Measurements from ENCODE around the gene MRPL32.

The MRPL32 gene

DNA sequence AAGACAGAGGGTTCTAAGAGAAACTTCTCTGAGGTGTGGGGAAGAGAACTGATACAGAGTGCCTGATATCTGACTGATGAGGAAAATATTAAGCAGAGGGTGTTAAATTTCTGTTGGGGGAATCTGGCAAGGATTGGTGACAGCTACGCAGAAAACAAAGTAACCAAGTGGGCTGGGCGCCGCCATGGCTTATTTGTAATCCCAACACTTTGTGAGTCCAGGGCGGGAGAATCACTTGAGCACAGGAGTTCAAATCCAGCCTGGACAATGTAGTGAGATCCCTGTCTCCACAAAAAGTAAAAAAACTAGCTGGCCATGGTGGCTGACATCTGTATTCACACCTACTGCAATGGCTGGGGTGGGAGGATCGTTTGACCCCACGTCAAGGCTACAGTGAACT, 18.2 kb upstream of the MRPL32 start:
- Mint-ChIP-seq H3K9me3 (no peaks in the 10 kb centered on the region), H3K4me3 (peak overlapping the region; percentile 19), H3K27me3 (no peaks in the 10 kb centered on the region), H3K27ac (peak overlapping the region; percentile 83), H3K36me3 (ENCODE audit: low read depth) (peaks cover 56% of the 10 kb centered on the region), H3K4me1 (peaks cover 65% of the 10 kb centered on the region)
- DNase-seq (no peak), ATAC-seq (no peak)

DNA sequence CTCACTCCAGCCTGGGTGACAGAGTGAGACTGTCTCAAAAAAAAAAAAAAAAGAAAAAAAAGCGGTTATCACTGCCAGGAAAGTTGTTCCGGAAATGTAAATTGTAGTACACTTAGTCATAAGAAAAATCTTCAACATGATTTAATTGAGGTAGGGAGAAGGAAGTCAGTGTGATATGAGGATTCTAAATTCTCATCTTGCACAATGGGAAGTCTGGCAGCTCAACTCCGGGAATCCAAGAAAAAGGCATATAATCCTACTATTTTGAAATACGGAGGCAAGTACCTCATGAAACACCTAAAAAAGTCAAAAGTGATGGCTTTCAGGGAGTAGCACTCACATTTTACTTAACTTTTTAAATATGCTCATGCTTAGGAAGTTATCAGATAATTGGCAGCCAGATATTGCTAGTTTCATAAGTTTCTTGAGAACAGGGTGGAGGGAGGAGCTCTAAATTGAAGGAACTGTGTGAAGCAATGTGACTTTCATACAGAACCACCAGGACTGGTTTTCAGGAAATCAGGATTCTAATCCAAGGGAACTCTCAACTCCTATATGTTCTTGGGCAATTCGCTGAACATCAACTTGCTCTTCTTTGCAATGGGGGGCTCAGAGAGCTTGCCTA, 17.6 kb upstream of the MRPL32 start:
- Mint-ChIP-seq H3K27me3 (no peaks in the 10 kb centered on the region), H3K4me1 (peaks cover 61% of the 10 kb centered on the region), H3K4me3 (peak overlapping the region; percentile 3), H3K36me3 (ENCODE audit: low read depth) (peaks cover 60% of the 10 kb centered on the region), H3K9me3 (no peaks in the 10 kb centered on the region), H3K27ac (peak overlapping the region; percentile 83)
- no peak for DNase-seq
- ATAC-seq = no peak

DNA sequence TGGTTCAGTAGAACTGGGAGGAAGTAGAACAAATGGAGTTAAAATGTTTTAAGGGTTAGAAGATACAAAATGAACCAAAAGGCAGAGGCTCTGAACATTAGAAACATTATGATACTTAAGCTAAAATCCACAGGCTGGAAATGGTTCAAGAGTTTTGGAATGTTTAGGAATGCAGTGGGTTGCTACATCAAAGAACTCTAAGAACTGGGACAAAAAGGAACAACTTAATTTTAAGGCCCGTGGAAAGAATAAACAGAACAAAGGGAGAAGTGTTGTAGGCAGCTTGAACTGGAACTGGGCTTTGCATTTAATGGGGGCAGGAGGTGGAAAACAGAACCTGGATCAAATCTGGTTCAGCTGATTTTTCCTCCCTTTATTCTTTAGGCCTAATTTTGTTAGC, 16.8 kb upstream of the MRPL32 start:
- H3K27ac Mint-ChIP-seq = peak overlapping the region; percentile 11

DNA sequence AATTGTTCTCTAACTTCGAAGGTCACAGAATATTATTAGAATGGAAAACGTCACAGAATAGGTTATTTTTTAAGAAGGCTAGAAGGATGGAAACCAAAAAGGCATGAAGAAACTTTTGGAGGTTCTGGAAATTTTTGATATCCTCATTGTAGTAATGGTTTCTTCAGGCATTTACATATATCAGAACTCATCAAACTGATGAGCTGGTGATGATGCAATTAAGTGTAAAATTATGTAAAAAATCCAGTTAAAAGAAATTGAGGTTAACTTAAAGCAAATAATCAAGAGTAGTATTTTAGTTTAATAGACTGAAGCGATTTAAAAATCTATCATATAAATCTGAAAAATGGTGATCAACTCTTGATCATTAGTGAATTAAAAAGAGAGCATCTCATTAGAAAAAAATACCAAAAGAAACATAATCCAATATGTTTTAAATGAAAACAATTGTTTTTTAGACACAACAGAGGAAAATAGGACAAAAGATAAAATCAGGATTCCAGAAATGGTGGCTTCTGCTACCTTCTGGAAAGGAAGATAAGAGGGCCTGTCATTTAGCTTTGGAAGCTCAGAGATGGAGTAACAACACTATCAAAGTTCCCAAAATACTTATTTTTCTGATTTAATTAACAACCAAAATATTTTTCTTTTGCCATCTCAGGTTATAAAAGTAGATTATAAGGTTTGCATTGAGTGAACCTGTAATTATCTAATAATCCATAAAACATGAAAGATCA, 10.0 kb upstream of the MRPL32 start:
- H3K4me1 Mint-ChIP-seq = peaks cover 28% of the 10 kb centered on the region
- H3K27me3 Mint-ChIP-seq = no peaks in the 10 kb centered on the region
- DNase-seq = no peak
- H3K4me3 Mint-ChIP-seq = no peak overlapping the region
- peaks cover 80% of the 10 kb centered on the region for H3K36me3 Mint-ChIP-seq (ENCODE audit: low read depth)
- no peak for ATAC-seq
- H3K9me3 Mint-ChIP-seq = no peaks in the 10 kb centered on the region
- H3K27ac Mint-ChIP-seq = no peak overlapping the region

More for the DNA sequence above, 16.8 kb upstream of the MRPL32 start:
- Mint-ChIP-seq H3K27me3 (no peaks in the 10 kb centered on the region), H3K4me1 (peaks cover 54% of the 10 kb centered on the region), H3K9me3 (no peaks in the 10 kb centered on the region), H3K4me3 (no peak overlapping the region), H3K36me3 (ENCODE audit: low read depth) (peaks cover 60% of the 10 kb centered on the region)
- no peak for ATAC-seq
- no peak for DNase-seq

DNA sequence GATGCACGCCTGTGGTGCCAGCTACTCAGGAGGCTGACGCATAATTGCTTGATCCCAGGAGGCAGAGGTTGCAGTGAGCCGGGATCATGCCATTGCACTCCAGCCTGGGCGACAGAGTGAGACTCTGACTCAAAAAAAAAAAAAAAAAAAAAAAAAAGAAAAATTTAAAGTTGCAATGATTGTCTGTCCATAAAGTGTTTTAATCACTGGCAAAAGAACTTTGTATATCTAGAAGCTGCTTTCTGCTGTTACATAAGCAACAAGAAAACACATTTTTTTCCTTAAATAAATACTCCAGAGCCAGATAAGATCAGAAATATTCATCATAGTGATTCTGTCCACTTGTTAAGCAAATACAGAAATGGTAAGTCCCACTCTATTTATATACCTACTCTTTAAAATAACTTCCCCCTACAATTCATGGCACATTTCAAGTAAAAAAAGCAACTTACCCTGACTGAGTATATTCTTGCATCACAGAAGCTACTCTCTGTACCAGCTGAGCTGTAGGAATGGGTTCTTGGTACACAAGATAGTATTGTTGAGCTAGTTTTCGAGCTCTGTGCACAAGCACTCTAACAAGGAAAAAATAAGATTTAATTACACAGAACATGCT, 7.8 kb upstream of the MRPL32 start:
- ATAC-seq = no peak
- no peaks in the 10 kb centered on the region for H3K9me3 Mint-ChIP-seq
- peaks cover 50% of the 10 kb centered on the region for H3K4me1 Mint-ChIP-seq
- peaks cover 84% of the 10 kb centered on the region for H3K36me3 Mint-ChIP-seq (ENCODE audit: low read depth)
- H3K27me3 Mint-ChIP-seq = no peaks in the 10 kb centered on the region
- no peak overlapping the region for H3K4me3 Mint-ChIP-seq
- DNase-seq = no peak
- peak overlapping the region; percentile 19 for H3K27ac Mint-ChIP-seq

DNA sequence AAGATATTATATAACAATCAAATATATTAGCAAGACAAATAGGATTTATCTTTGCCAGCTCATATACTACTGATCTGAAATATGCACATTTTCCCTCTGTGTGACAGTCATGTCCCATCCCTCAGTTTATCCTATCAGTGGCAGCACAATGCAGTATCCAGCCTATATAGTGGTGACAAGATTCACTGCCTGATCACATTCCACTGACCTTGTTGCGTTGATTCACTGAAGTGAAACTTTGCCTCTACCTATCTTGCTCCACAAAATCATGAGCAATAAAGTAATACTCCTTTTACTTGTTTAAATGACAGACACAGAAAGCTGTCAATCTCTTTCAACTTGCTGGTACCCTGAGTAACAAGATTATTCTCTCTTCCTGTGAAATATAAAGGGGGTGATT, 6.5 kb upstream of the MRPL32 start:
- Mint-ChIP-seq H3K27ac (peak overlapping the region; percentile 10), H3K4me3 (no peak overlapping the region), H3K36me3 (ENCODE audit: low read depth) (peaks cover 83% of the 10 kb centered on the region), H3K27me3 (no peaks in the 10 kb centered on the region), H3K4me1 (peaks cover 62% of the 10 kb centered on the region), H3K9me3 (no peaks in the 10 kb centered on the region)
- no peak for ATAC-seq
- DNase-seq = no peak

DNA sequence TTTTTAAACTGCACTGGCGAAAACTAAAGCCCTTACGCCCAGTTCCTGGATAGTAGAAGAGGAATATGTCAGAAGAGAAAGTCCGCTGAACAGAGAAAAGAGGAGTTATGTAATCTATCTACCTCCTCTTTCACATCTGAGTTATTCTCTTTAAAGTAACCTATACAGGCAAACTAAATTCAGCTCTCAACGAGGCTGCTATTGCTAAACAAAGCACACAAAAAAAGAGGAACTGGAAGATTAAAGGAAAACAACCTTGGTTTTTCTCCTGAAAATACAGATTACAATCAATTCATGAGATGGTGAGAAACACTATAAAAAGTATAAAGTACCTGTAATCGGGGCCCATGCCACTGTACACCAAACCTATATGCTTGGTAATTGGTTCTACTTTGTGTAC, 6.0 kb upstream of the MRPL32 start:
- Mint-ChIP-seq H3K4me1 (peaks cover 65% of the 10 kb centered on the region), H3K9me3 (no peaks in the 10 kb centered on the region), H3K27ac (no peak overlapping the region), H3K36me3 (ENCODE audit: low read depth) (peaks cover 80% of the 10 kb centered on the region), H3K4me3 (no peak overlapping the region), H3K27me3 (no peaks in the 10 kb centered on the region)
- no peak for ATAC-seq
- DNase-seq = no peak

DNA sequence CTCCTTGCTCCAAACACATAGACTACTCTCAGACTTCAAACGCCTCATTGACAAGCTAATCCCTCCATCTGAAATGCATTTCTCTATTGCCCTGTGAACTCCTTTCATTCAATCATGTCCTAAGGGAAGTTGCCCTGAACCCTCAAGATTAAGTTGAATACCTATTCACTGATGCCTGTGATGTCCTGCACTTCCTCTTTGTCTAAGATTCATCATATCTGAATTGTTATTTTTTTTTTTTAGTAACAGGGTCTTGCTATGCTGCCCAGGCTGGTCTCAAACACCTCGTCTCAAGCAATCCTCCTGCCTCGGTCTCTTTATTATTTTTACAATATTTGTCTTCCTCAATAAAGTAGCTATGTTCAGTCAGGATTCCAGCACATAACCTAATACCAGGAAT, 3.4 kb upstream of the MRPL32 start:
- H3K36me3 Mint-ChIP-seq (ENCODE audit: low read depth) = peaks cover 73% of the 10 kb centered on the region
- peaks cover 4% of the 10 kb centered on the region for H3K27me3 Mint-ChIP-seq
- peak overlapping the region; percentile 53 for H3K27ac Mint-ChIP-seq

DNA sequence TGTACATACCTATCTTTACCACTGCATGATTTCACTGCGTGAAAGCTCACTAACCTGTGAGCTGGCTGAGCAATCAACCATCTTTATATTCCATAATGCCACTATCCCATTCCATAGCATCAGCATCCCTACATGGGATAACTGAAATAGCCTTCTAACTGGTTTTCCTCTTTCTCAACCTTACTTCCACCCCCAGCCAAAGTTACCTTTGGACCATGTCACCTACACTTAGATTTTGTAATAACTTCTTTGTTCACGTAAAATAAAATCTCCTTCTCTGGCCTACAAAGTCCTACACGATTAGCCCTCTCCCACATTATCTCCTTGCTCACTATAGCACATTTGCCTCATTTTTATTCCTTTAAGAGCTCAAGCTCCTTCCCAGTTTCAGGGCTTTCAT, 2.7 kb upstream of the MRPL32 start:
- ATAC-seq = no peak
- H3K36me3 Mint-ChIP-seq (ENCODE audit: low read depth) = peaks cover 72% of the 10 kb centered on the region
- H3K4me3 Mint-ChIP-seq = peak overlapping the region; percentile 99
- peak overlapping the region; percentile 99 for H3K27ac Mint-ChIP-seq
- no peak for DNase-seq
- H3K9me3 Mint-ChIP-seq = no peaks in the 10 kb centered on the region
- peaks cover 4% of the 10 kb centered on the region for H3K27me3 Mint-ChIP-seq
- H3K4me1 Mint-ChIP-seq = peaks cover 76% of the 10 kb centered on the region

More for the DNA sequence above, 3.4 kb upstream of the MRPL32 start:
- DNase-seq (no peak), ATAC-seq (no peak)
- Mint-ChIP-seq H3K9me3 (no peaks in the 10 kb centered on the region), H3K4me3 (peak overlapping the region; percentile 99), H3K4me1 (peaks cover 73% of the 10 kb centered on the region)

DNA sequence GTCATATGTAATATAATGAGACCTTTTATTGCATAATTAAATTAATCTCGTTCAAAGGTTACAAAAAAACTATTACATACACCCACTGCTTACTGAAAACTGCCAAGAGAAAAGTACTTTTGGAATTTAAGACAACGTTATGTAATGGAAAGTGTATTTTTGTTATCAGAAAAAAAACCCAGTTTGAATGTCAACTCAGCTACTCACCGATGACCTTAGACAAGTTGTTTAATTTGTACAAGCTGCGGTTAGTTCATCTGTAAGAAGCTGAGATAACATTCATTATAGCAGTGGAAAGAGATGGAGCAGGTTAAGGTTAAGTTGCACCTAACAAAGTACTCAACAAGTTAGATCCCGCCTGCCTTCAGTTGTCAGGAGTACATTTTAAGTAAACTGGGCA, 1.3 kb upstream of the MRPL32 start:
- no peak for DNase-seq
- Mint-ChIP-seq H3K9me3 (no peaks in the 10 kb centered on the region), H3K27me3 (peaks cover 4% of the 10 kb centered on the region), H3K4me1 (peaks cover 75% of the 10 kb centered on the region), H3K4me3 (peak overlapping the region; percentile 99), H3K36me3 (ENCODE audit: low read depth) (peaks cover 67% of the 10 kb centered on the region), H3K27ac (peak overlapping the region; percentile 99)
- peak; percentile 46 for ATAC-seq

DNA sequence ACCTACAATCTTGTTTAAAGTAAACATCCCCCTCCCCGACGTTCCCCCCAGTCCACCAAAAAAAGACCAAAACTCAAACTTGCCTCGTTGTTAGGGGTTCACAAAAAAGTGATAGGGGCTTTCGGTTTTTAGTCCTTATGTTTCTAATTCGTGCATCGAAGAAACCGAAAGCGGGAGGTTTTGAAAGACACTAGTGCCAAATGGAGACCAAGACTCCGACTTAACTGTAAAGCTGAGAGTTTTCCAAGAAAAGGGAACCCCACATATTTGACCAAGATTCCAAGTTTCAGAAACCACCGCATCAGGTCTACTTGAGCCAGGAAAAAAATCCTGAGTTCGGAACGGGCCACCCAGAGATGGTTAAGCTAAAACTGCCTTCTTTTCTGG, 736 bp upstream of the MRPL32 start:
- ATAC-seq (no peak), DNase-seq (no peak)
- Mint-ChIP-seq H3K27ac (peak overlapping the region; percentile 99), H3K27me3 (peaks cover 4% of the 10 kb centered on the region), H3K9me3 (no peaks in the 10 kb centered on the region), H3K36me3 (ENCODE audit: low read depth) (peaks cover 67% of the 10 kb centered on the region), H3K4me3 (peak overlapping the region; percentile 99), H3K4me1 (peaks cover 76% of the 10 kb centered on the region)

DNA sequence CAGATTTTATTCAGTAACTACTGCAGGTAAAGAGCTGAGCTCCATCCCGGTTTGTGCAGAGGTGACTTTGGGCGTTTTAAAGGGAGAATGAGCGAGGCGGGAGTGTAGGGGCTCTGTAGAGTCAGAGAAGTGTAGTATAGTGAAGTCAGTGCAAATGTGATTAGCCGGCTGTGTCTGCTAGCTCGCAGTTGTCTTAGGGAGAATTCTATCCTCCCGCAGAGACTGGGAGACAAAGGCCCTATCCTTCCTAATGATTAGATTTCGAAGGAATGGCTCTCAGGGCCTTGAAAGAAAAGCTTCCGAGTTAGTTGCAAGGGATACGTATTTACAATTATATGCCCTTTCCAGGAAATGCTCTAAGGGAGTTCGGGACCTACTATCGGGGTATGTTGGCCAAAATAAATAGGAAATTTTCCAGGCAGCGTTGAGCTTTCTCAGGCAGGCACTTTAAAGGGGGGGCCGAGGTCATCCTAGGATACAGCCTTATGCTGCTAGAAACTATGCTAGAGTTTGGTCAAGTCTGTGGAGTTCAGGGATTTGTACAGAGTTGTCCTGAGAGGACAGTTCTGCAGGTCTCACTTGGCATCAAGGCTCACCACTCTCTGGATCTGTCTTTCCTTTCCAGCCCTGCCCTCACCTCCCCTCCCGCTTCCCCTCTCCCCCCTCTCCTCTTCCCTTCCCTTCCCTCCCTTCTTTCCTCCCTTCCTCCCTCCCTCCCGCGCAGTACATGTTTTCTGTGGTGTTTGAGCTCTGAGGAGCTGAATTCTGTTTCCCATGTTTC, 825 bp downstream of the MRPL32 start:
- peaks cover 69% of the 10 kb centered on the region for H3K4me1 Mint-ChIP-seq
- peak overlapping the region; percentile 99 for H3K27ac Mint-ChIP-seq
- ATAC-seq (no peak), DNase-seq (no peak)
- peaks cover 64% of the 10 kb centered on the region for H3K36me3 Mint-ChIP-seq (ENCODE audit: low read depth)
- H3K9me3 Mint-ChIP-seq = no peaks in the 10 kb centered on the region
- H3K4me3 Mint-ChIP-seq = peak overlapping the region; percentile 99
- H3K27me3 Mint-ChIP-seq = peaks cover 4% of the 10 kb centered on the region

DNA sequence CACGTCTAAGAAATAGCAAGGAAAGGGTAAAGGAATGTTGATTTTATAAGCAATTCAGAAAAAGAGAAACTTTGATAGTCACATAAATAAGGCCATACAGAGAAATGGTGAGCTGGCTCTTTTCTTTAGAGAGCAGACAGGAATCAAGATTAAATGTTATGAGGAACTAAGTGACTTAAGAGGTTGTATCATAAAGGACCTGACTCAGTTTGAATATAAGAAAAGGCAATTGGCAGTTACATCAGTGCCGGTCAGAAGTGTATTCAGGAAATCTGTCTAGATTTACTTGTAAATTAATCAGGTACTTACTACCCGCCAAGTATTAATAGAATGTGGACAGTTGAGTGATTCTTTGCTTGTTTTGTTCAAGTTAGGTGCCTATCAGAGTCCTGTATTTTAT, 2.1 kb downstream of the MRPL32 start:
- H3K4me3 Mint-ChIP-seq = peak overlapping the region; percentile 99
- H3K9me3 Mint-ChIP-seq = no peaks in the 10 kb centered on the region
- no peak for ATAC-seq
- peaks cover 64% of the 10 kb centered on the region for H3K36me3 Mint-ChIP-seq (ENCODE audit: low read depth)
- H3K4me1 Mint-ChIP-seq = peaks cover 59% of the 10 kb centered on the region
- H3K27me3 Mint-ChIP-seq = peaks cover 4% of the 10 kb centered on the region
- DNase-seq = no peak
- H3K27ac Mint-ChIP-seq = peak overlapping the region; percentile 75

DNA sequence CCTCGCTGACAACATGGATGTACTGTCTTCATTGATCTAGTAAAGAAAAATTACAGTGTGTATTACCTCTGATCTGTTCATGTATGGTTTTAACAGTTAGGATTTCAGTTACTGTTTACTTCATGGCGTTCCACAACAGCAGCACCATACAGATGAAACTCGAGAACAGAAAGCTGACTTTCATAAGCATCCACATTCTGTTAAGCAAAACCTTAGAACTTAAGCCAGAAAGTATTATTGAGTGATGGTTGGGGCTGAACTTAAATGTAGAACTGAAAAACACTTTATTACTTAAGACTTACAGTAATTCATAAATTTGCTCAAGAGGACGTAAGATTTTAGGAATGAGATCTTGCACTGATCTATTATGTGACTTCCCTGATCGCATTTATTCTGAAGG, 3.7 kb downstream of the MRPL32 start:
- Mint-ChIP-seq H3K27me3 (peaks cover 4% of the 10 kb centered on the region), H3K9me3 (no peaks in the 10 kb centered on the region), H3K27ac (no peak overlapping the region), H3K4me3 (no peak overlapping the region), H3K4me1 (peaks cover 57% of the 10 kb centered on the region), H3K36me3 (ENCODE audit: low read depth) (peaks cover 54% of the 10 kb centered on the region)
- DNase-seq = no peak
- no peak for ATAC-seq
